PFSK-1 (cell line): ENCODE measurements around the gene BACE2.

Source experiments
- POLR2AphosphoS5 ChIP-seq: IDR thresholded peaks from 2 replicates; pipeline ENCODE4 v1.6.1; 2012; ENCODE audit warnings: low read depth, mild to moderate bottlenecking, control low read depth, low read length, moderate library complexity
- REST ChIP-seq, 2 experiments: IDR thresholded peaks; 2 replicates each; pipeline versions ENCODE4 v1.6.1 to v1.8.0; 2011 to 2012; ENCODE audit warnings: low read depth in 2 of 2, low read length in 2 of 2, control low read depth in 1 of 2, inconsistent platforms in 1 of 2, mild to moderate bottlenecking in 1 of 2, moderate library complexity in 1 of 2; ENCODE audit not compliant: insufficient read depth in 1 of 2
- SIN3A ChIP-seq: IDR thresholded peaks from 2 replicates; pipeline ENCODE4 v1.6.1; 2012; ENCODE audit warnings: mild to moderate bottlenecking, low read length, moderate library complexity, borderline replicate concordance; ENCODE audit not compliant: insufficient read depth
- TAF1 ChIP-seq: IDR thresholded peaks from 2 replicates; pipeline ENCODE4 v1.6.1; 2012; ENCODE audit warnings: low read length, control low read depth, borderline replicate concordance; ENCODE audit not compliant: insufficient read depth

- TF ChIP-seq TAF1 (no peak), REST (IDR thresholded peaks at IDR 0.05; ENCODE audit: insufficient read depth in 1 of 2, low read depth in 2 of 2, low read length in 2 of 2) (no peak), POLR2AphosphoS5 (no peak), SIN3A (no peak)
These were observed 75.1 kb downstream of the BACE2 start for GRCh38 chr21:41243107-41243506.
